Measurements from ENCODE around the gene TCAIM. TPM values are rescaled to one million over a fixed set of nuclear protein-coding genes. Genes with fewer than 3 reads are reported as not detected.

Gene TCAIM
- total and polyA plus RNA-seq, 9 donors, result 11.1 to 24.0 (median 21.9) TPM

DNA sequence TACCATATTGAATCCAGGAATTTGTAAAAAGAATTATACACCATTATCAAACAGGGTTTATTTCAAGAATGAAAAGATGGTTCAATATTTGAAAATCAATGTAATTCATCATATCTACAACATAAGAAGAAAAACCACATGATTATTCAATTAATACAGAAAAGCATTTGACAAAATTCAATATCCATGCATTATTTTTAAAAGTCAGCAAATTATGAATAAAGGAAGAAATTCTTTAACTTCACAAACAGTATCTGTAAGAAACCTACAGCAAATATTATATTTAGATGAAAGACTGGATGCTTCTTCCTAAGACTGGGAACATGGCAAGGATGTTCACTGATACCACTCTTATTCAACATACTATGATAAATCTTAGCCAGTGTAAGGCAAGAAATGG, 41.3 kb upstream of the TCAIM start:
- H3K9me3 ChIP-seq, result no peaks in the 10 kb centered on the region
- no peak for DNase-seq
- H3K4me1 ChIP-seq (ENCODE audit: insufficient read depth), result no peaks in the 10 kb centered on the region
- intact Hi-C loops (cut with DNase I), result no loop called here
- no peak overlapping the region for H3K27ac ChIP-seq
- no peak overlapping the region for H3K4me3 ChIP-seq
- no peaks in the 10 kb centered on the region for H3K27me3 ChIP-seq
- no peaks in the 10 kb centered on the region for H3K36me3 ChIP-seq
- TF ChIP-seq, protein P1, sequence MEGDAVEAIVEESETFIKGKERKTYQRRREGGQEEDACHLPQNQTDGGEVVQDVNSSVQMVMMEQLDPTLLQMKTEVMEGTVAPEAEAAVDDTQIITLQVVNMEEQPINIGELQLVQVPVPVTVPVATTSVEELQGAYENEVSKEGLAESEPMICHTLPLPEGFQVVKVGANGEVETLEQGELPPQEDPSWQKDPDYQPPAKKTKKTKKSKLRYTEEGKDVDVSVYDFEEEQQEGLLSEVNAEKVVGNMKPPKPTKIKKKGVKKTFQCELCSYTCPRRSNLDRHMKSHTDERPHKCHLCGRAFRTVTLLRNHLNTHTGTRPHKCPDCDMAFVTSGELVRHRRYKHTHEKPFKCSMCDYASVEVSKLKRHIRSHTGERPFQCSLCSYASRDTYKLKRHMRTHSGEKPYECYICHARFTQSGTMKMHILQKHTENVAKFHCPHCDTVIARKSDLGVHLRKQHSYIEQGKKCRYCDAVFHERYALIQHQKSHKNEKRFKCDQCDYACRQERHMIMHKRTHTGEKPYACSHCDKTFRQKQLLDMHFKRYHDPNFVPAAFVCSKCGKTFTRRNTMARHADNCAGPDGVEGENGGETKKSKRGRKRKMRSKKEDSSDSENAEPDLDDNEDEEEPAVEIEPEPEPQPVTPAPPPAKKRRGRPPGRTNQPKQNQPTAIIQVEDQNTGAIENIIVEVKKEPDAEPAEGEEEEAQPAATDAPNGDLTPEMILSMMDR (IDR thresholded peaks at IDR 0.05), result no peak
- no peak for TF ChIP-seq POLR2A (IDR thresholded peaks at IDR 0.05)

DNA sequence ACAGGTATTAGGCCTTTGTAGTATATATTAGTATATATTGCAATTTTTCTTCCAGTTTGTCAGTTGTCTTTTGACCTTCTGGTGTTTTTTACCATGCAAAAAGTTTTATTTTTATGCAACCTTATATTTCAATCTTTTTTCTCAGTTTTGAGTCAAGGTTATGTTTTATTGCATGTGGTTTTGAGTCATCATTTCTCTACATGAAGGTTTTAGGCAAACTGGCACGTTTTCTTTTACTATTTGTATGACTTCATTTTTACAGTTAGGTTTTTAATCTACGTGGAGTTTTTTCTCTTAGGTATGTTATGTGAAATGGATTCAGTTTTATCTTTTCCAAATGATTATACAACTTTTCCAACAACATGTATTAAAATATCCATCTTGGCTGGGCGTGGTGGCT, 36.8 kb upstream of the TCAIM start:
- no peak for DNase-seq
- intact Hi-C loops (cut with DNase I), result no loop called here
- Histone ChIP-seq H3K4me1 (ENCODE audit: insufficient read depth) (no peaks in the 10 kb centered on the region), H3K27me3 (no peaks in the 10 kb centered on the region), H3K4me3 (no peak overlapping the region), H3K27ac (no peak overlapping the region), H3K36me3 (no peaks in the 10 kb centered on the region), H3K9me3 (no peaks in the 10 kb centered on the region)
- no peak for TF ChIP-seq EP300 (IDR thresholded peaks at IDR 0.05)
- TF ChIP-seq POLR2A (IDR thresholded peaks at IDR 0.05), result no peak
- TF ChIP-seq, protein P1 (IDR thresholded peaks at IDR 0.05), result no peak
- WGBS, 3 donors, result 68 to 75% (median 69%) methylated on average over 3 of the region's 3 CpGs

DNA sequence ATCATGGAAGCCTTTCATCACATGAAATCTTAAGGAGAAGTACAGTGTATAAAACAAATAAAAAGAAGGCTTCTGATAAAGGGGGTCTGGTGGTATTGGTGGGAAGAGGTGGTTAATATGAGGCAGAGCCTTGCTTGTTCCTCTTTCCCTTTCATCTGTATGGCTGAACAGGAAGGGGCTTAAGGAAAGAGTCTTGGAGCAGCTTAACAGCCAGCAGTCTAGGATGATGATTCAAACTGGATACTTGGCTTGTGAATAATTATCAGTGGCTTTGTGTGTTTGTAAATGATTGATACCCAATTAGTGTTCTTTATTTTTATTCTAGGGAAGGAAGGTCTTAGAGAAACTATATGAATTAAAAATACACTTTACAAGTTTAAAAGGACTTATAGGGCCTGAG, 29.1 kb upstream of the TCAIM start:
- intact Hi-C loops (cut with DNase I), result no loop called here
- Histone ChIP-seq H3K4me1 (ENCODE audit: insufficient read depth) (no peaks in the 10 kb centered on the region), H3K27ac (no peak overlapping the region), H3K36me3 (no peaks in the 10 kb centered on the region), H3K27me3 (no peaks in the 10 kb centered on the region), H3K4me3 (no peak overlapping the region), H3K9me3 (no peaks in the 10 kb centered on the region)
- TF ChIP-seq EP300 (IDR thresholded peaks at IDR 0.05) (no peak), POLR2A (IDR thresholded peaks at IDR 0.05) (no peak)
- TF ChIP-seq, protein P1 (IDR thresholded peaks at IDR 0.05), result no peak
- DNase-seq, result no peak

DNA sequence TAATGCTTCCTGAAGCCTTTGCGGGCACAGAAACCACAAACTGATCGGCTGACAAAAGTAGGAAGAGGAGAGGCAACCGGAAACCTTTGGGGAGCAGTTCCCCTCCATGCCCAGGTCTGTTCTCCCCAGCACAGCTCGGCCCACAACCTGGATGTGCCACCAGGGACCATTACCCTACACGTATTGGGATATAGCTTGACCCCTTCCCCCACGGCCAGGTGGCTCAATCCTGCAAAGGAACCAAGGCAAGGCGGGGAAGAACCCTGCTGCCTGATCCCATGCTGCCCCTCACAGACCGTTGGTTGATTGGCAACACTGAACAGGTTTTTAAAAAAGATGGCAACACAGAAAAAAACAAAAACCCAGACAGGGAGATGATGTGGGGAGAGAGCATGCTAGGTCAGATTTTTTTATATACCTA, 19.7 kb upstream of the TCAIM start:
- H3K4me3 ChIP-seq, result no peak overlapping the region
- H3K27me3 ChIP-seq, result no peaks in the 10 kb centered on the region
- TF ChIP-seq POLR2A (IDR thresholded peaks at IDR 0.05), result no peak
- H3K4me1 ChIP-seq (ENCODE audit: insufficient read depth), result no peaks in the 10 kb centered on the region
- WGBS, 3 donors, result 53 to 60% (median 57%) methylated on average over 8 of the region's 8 CpGs
- no peaks in the 10 kb centered on the region for H3K9me3 ChIP-seq
- DNase-seq, result no peak
- intact Hi-C loops (cut with DNase I), result no loop called here
- H3K27ac ChIP-seq, result no peak overlapping the region
- no peaks in the 10 kb centered on the region for H3K36me3 ChIP-seq

DNA sequence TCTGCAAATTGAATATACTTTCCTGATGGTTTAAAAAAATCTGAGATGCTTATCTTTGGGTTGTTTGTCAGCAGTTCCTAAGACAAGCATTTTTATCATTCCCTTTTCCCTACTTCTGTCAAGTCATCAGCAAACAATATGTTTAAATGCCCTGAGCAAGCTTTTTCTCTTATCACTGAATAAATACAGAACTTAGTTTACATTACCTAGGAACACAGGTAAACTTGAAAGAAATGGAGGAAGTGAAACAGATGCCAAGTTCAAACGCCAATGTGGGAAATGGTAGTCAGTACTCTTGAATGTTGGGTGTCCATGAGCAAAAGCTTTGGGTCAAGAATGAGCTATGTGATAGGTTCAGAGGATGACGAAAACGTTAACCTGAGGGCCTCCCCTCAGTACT, 17.2 kb upstream of the TCAIM start:
- TF ChIP-seq POLR2A (IDR thresholded peaks at IDR 0.05), result no peak
- no peak for TF ChIP-seq EP300 (IDR thresholded peaks at IDR 0.05)
- TF ChIP-seq, protein P1 (IDR thresholded peaks at IDR 0.05), result no peak
- 42 to 58% (median 50%) methylated on average over 3 of the region's 3 CpGs for WGBS, 3 donors
- Histone ChIP-seq H3K36me3 (no peaks in the 10 kb centered on the region), H3K4me3 (no peak overlapping the region), H3K9me3 (no peaks in the 10 kb centered on the region), H3K27me3 (no peaks in the 10 kb centered on the region), H3K4me1 (ENCODE audit: insufficient read depth) (no peaks in the 10 kb centered on the region), H3K27ac (no peak overlapping the region)
- no peak for DNase-seq
- intact Hi-C loops (cut with DNase I), result loop anchor here in 1 of 4 donors (10.0 kb wide), 1 partner anchor 153 kb away; the partner anchor contains the start of gene ZNF445
